Activated CD4-positive, alpha-beta T cell treated with anti-CD3 and anti-CD28 coated beads, Interleukin-2, amount 50 U/mL, for 4 hours (primary cell): ENCODE results near the gene LRRTM3.

Source experiments
- DNase-seq, 2 experiments: peaks; one replicate each; pipeline ENCODE4 v3.0.0-alpha.2; 2020

Gene LRRTM3

DNA sequence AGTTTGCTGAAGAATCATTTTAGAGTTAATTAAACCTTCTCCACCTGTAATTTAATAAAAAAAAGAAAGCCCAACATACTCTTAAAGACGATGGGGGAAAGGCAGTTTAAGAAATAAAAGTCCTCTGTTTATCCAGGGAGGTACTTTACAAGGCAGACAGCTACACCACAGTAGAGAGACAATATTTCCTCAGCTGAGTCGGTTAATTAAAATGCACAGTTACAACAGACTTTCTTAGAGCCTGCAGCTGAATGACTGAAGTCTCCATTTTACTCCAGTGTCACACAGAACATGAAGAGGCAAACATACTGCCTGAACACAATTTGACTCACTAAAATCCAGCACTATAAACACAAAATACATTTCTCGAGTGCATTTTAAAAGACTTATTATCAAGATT lies 15.1 kb downstream of the LRRTM3 start:
- DNase-seq: no peak

DNA sequence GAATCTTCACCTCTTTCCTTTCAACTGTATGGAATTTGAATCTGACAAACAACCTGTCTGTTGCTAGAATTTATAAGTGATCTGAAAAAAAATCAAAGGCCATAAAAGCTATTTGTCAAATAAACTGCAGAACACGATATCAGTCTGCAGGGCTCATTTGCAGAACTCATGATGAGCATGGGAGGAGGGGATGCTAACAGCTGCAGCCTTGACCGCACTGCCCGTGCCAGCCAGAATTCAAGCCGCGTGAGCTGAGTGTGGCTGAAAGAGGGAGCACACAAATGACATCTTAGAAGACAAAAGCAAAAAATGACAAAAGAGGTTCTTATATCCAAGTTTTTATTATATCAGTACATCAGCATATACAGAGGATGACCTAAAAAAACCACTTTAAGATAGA lies 15.7 kb downstream of the LRRTM3 start:
- DNase-seq: no peak

DNA sequence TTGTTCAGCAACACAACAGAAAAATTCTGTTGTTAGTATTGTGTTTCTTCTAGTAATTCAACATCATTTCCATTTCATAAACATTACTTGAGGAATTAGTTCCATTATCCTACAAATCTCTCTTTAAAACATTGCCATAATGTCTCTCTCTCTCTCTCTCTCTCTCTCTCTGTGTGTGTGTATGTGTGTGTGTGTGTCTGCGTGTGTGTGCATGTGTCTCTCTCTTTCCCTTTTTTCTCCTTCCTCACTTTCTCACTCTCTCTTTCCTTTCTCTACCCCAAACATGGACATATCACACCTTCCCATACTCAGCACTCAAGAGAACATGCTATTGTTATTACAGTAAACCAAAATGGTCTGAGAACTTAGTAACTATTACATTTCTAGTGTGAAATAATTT lies 16.6 kb downstream of the LRRTM3 start:
- no peak for DNase-seq

DNA sequence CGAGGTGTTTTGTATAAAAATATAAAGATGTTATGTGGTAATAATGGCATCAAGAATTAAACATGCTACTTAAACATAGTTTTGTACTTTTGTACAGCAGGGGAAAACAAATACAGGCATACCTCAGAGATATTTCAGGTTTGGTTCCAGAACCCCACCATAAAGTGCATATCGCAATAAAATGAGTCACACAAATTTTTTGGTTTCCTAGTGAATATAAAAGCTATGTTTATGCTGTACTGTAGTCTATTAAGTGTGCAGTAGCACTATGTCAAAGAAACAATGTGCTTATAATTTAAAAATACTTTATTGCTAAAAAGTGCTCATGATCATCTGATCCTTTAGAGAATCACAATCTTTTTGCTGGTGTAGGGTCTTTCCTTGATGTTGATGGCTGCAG lies 17.8 kb downstream of the LRRTM3 start:
- no peak for DNase-seq

DNA sequence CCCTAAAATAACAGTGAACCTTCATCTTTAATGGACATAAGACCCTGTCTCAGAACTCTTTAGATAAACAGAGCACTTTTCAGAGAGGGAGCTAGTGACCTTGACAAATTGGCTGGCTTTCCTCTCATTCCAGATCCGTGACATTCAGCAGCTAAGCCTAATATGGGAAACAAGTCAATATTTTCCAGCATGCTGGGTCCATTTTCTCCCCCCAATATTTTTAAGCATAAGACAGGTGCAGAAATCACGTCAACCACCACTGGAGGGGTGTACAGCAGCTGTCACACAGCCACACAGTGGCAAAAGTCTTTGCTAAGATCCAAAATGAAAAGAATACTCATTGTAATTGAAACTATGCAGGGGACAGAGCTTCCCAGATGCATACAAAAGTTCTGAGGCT lies 26.1 kb downstream of the LRRTM3 start:
- no peak for DNase-seq

DNA sequence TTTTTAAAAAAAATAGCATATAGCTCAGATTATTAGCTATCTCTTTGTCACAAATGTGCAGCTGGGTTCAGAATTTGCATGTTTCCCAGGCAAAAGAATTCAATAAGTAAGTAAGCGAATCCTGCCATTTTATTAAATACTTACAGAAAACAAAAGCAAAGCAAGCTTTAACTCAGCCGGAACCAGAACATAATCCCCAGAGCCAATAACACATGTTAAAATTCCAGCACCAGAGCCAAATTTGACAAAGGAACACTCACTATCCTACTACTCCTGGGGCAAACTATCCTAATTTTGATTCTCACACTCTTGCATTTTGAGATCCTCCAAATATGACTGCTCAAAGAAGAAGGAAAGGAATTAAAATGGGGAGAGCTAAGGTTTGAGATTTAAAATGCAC lies 32.6 kb downstream of the LRRTM3 start:
- no peak for DNase-seq

DNA sequence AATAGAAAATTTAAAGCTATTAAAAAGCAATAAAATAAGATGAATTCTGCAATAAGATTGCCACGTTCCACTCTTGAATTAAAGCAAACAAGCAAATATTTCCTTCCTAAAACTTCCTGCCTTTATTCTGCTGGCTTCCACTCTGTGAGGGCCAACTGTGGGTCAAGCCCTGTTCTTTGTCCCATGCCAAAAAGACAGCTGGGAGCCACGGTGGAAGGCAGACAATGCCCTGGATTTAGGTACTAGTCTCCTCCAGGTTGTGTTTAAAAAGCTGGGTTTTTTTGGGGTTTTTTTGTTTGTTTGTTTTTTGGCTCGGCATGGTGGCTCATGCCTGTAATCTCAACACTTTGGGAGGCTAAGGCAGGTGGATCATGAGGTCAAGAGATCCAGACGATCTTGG lies 39.1 kb downstream of the LRRTM3 start:
- no peak for DNase-seq

DNA sequence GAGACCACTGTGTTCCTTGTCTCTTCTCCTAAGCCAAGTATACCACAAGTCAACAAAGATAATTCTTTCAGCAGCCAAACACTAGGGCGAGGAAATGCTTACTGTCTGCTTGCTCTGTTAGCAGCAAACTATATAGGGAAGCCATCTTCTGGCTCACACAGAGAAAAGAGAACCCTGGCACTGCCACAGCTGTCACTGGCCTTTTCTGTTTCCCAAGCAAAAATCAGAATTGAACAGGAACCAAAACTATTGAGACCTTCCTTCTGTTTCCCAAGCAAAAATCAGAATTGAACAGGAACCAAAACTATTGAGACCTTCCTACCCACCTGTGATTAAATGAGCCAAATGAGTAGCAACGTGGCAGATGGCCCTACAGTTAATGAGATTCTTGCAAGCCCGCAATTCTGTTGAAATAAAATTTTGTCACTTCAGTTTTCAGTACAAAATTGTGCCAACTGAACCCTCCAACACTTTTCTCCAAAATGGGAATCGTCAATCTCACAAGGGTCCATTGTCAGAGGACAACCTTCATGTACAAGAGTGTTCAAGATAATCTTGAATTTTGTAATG lies 54.5 kb downstream of the LRRTM3 start:
- no peak for DNase-seq

DNA sequence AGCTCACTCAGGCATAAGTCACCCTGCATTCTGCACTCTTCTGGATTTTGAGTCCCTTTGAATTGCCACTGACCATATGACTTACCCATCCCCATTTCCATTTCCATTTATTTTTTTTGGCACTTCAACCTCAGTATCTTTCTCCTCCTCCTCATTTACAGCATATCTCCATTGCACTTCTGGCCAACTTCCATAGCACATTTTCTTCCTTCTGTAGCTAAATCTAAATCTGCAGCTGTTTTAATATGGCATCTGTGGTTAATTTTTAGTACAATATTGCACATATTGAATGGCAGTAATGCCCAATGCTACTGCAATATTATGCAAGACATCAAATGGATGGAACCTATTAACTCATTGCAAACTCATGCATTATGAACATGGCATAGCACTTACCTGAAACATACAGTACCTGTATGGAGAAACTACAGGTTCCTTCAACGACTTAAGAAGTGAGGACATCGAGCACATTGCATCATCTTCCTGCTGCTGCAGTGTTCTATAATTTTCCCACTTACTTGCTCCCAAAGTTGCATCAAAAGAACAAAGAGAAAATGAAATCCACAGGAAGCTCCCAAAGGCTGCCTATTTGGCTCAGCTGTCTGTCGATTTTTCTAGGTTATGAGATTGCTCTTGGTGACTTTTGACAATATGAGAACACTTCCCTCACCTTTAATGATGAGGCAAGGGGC lies 55.7 kb downstream of the LRRTM3 start:
- DNase-seq: no peak

DNA sequence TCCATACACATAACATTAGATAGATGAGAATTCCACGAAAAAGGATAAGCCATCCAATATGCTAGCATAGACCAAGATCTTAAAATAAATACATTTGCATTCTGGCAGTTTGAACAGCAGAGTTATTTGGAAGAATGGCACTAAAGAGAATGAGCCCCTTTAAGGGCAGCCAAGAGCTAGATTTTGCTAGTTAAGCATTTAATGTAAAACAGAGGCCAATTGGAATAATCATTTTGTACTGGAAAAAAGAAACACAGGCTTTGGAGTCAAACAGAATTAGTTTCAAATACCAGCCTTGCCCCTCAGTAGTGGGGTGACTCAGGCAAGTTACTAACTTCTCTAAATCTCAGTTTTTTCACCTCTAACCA lies 56.2 kb downstream of the LRRTM3 start:
- DNase-seq: no peak

DNA sequence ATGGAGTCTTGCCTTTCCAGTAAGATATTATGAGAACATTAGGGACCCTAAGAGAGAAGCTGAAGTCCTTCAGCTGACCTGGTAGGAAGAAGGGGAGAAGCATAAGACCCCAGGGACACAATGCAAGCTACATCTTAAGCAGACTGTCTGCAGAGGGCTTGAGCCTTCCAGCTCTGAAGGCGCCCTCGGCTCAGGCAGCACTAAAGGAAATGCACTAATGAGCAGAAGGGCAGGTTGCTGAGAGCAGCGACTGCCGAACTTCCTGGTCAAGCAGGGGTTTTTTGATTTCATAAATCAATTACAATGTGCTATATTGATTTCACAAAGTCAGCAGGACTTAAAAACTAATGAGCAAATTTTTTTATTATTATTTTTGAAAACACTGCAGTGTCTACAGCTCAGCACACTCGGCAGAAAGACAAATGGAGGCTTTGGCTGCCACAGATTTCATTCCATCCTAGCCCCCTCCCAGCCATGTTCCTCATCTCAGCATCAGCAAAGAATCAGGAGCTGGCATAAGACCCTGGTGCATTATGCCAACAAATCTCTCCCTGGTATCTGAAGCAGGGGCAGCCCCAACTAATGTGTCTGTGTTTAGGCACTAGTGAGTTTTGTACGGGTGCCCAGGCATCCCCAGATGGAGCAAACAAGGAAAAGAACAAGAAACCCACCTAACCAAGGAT lies 57.1 kb downstream of the LRRTM3 start:
- DNase-seq: no peak

DNA sequence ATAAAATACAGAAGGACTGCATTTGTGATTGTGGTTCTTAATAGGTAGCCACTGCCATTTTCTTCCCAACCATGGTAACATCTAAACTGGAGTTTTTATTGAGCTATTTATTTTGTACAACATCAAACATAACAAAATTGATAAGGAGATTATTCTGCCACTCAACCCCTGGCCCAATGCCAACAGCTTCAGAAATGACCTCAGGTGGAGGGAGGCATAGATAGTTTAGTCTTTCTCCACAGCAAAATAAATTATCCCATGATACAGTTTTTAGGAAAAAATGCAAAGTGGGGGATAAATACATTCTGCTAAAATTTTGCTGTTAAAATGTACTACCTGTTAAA lies 57.6 kb downstream of the LRRTM3 start:
- DNase-seq: no peak

DNA sequence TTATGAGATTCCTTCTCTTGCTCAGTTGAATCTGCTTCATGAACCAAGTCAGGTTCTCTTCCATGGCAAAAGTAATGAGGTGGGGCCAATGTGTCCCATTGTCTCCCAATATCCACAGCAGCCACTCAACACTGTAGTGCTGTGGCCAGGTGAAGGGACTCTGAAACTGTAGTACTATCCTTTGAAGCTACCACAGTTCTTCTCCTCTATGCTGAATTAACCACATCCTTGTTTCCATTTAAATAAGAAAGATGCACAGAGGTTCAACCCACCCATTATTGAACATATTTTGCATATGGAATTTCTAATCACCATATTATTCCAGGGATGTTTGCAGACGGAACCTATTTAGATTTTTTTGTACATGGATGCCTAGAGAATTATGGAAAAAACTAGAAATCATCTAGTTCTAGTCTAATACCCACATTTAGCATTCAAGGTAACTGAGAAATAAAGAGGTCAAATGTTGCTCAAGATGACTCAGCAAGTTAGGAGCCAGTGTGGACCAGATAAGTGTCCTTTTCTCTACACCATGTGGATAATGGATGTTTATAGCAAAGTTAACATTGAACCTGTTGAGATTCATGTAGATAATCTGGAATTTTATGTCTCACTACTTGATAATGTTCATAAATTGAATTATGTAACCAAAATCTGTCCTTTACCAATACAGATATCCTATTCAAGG lies 64.5 kb downstream of the LRRTM3 start:
- DNase-seq: no peak

DNA sequence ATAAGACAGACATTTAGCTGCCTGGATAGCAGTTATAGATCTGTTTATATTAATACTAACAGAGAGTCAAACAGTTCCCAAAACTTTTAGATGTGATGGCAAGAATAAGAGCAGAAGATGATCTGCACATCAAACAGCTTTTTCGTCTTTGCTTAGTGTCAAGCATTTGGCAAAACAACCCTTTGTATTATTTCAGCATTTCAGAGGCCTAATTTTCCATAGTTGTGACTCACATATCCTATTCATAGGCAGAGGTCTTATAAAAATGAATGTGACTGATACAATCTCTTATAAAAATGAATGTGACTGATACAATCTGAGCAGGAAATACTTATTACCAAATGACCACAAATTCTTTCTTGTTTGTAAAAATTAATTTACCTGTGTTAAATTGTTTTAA lies 71.2 kb downstream of the LRRTM3 start:
- no peak for DNase-seq

DNA sequence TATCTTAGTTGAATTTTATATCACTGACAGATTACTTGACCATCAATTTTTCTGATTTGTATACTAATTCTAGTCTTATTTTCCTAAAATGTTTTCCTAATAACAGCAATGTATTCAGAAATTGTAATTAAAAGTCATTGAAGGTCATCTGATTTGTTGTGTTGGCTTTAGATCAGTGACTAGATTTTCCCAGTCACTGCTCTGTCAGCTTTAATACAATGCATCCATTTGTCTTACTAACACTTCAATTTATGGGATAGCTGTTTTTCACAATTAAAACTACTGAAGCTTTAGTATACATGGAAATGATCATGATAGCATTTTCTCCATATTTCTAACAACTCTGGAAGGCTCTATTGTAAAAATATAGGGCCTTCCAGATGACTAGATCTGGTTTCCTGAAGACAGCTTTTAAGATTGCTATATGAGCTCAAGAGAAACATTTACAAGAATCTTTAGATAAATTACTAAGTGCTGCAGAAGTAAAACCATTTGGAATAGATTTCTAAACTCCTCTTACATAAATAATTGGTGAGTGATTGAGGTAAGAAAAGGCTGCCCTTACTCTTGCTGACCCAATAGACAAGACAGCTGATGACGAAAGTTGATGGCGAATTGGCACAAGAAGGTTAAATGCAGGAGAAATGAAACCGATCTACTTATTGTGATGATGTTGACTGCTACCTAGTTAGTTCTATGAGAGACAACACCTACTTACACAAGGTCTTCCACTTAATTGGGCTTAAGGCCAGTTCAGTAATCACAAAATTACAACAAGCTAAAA lies 74.1 kb downstream of the LRRTM3 start:
- no peak for DNase-seq

DNA sequence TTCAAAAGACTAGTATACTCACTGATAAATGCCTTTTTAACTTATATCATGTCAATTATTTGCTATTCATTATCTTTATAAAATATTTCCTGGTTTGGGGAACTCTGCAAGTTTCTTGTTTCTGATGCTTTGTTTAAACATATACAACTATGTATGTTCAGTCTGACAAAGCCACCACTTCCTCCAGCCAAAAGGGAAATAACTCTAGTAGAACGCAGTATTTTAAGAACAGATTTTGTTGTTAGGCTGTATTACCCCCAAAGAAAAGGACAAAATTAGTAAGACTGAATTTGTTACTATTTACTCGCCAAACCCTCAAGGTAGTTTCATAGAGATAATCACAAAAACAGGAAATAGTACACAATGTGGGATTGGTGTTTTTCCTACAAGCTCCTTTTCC lies 78.9 kb downstream of the LRRTM3 start:
- DNase-seq: no peak

DNA sequence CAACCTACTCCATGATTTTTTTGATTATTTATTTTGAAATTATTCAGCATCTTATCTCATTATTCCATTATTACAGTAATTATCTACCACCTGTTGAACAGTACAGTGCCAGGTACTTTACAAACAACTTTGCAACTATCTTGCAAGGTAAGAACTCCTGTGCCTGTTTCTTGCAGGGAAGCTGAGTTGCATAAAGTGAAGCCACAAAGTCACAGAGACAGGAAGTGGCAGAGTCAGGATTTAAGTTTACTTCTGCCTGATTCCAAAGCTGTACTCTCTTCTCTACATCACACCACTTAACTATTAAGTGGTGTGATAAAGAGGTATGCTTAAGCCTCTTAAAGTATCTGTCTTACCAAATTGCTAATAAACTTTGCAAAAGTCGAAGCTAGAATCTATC lies 80.1 kb downstream of the LRRTM3 start:
- no peak for DNase-seq

DNA sequence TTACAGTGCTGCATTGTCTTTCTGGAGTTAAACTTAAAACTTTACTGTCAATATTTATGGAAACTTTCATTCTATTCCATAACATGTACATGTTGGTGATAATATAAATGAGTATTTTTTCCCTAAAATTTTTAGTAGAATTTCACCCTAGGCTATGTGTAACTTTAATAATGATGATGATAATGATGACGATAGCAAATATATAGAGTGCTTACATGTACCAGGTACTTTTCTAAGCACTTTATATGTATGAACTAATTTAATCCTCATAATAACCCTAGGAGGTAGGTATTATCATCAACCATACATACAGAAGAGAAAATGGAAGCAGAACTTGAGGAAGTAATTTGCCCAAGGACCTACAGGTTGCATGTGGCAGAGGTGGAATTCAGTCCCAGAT lies 85.6 kb downstream of the LRRTM3 start:
- DNase-seq: no peak

DNA sequence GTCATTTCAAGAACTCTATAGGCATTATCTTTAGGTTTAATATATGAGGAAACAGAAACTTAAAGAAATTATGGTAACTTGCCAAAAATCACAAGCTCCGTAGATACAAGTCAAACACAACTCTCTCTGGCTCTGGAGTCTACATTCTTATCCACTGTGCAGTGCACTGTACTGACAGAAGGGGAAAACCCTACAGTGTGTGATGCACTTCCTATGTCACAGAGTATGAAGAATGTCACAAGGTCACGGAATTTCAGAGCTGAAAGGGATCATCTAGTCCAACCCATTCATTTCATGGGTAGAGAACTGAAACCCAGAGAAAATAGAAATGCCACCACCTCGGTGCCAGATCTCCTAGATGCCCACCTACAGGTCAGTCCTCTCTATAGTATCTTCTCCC lies 86.1 kb downstream of the LRRTM3 start:
- DNase-seq: no peak

DNA sequence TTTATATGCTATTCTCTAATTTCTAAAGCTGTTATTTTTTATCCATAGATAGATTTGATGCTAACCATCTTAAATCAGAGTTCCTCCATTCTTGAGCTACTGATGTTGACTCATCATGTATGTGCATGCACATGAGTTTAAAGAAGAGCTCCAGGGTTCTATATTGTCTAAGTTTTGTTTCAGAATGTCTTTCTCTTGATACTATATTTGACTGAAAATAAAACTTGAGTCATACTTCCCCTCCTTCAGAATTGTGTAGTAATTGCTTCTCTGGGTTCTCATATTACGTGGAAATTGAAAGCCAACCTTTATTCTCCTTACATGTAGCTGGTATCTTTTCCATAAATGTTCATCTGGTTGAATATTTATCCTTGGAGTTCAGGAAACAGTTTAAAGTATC lies 89.4 kb downstream of the LRRTM3 start:
- DNase-seq: no peak

DNA sequence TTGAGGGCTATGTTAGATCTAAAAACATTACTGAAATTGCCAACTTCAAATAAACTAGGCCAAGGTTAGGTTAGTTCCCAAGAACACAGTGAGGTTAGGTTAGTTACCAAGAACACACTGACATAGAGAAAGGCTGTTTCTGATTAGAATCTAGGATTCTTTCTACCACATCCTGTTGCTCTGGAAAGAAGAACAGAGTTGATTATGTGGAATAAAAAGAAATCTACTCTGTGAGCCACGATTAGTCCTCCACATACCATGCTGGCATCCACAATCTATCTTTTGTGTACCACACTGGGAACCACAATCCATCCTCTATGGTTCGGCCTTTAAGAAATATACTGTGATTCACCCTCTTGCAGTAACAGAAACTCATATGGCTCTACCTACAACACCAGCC lies 91.4 kb downstream of the LRRTM3 start:
- no peak for DNase-seq

DNA sequence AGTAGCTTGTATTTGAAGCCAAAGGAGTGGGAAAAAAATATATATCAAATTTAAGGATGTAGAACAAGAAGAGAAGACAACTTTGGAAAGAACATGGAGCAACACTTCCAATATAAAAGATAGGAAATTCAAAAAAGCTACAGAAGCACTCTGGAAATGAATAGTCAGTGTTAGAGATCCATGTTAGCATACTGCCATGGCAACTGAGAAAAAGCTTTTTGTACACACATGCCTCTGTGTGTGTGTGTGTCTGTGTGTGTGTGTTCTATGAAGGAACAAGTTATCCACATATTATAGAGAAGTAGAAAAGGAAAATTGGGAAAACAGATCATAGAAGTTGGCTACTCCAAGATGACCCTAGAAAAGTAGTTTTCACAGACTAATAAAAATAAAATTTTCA lies 96.3 kb downstream of the LRRTM3 start:
- no peak for DNase-seq

DNA sequence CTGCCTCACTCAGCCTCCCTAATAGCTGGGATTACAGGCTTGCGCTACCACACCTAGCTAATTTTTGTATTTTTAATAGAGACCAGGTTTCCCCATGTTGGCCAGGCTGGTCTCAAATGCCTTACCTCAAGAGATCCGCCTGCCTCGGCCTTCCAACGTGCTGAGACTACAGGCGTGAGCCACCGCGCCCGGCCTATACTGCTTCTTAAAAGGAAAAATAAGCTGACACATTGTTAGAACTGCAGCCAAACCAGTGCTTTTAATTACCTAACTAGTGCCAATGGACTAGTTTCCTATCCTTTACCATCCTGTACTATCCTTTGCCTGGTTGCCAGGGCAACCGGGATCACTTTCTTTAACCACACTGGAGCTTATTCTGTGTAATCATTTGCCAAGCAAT lies 108.0 kb downstream of the LRRTM3 start:
- DNase-seq: no peak

DNA sequence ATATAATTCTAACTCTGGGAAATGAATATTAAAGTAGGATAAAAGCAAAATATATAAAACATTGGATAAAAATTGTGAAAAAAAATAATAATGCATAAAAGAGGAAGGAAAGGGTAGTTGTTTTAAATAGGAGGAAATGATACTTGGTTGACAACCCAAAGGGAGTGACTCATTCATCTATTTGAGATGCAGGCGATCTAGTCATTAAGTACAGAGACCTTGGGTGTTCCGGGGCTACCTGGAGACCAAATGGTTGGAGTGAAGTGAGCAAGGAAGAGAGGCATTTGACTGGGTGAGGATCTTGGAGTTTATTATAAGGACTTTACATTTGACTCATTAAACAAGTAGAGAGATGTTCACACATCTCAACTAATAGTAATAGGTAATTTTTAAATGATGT lies 111.0 kb downstream of the LRRTM3 start:
- DNase-seq: no peak
